HG03558 (cell line): ENCODE data around the gene TMSB4X.
"Not testable (repeated sequence)": the region's sequence is repeated elsewhere in the genome, so short reads cannot be mapped to it uniquely, and the experiment has no call there.

Source experiments
- ATAC-seq: cut with Tn5 transposase; IDR thresholded peaks from one replicate; pipeline ENCODE4 v1.9.1; 2021; ENCODE audit warnings: moderate number of reproducible peaks; ENCODE audit not compliant: unreplicated experiment; ENCODE audit errors: extremely low read depth

The TMSB4X gene

DNA sequence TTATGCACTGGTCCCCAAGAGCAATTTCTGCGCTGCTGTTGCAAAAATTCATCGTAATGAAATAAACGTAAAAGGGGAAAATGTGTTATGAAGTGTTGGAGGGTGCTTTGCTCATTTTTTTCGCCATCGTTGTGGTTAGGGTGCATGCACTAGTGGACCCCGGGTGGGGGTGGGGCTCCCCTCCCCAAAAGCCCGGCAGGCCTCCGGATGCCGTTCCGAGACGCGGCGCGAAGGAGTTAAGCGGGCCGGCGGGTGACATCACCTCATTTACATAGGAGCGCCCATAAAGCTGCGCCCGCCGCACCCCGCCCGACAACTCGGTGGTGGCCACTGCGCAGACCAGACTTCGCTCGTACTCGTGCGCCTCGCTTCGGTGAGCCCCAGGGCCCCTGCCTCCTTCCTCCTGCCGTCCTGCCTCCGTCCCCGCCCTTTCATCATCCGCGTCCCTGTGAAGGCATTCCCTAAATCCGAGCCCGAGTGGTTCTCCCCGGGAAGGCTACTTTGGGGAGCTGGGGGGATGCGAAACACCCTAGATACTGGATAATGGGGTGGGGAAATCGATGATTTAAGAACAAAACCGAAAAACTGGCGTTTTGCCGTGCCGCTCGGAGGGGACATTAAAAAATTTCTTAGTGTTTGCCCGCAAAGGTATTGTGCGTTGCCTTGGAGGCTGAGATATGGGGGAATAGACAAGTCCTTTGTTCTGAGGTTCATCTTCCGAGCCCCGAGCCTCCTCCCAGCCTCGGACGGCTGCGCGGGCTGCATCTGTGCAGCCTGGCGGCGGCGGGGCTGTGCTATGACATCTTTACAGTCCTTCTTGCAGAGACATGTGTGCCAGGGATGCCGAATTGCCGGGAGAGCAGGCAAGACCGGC, at the start of gene TMSB4X:
Gene TMSB4X (plus strand): TSS at position 315 of the 874 bp plus-strand sequence.
- ATAC-seq: no peak

DNA sequence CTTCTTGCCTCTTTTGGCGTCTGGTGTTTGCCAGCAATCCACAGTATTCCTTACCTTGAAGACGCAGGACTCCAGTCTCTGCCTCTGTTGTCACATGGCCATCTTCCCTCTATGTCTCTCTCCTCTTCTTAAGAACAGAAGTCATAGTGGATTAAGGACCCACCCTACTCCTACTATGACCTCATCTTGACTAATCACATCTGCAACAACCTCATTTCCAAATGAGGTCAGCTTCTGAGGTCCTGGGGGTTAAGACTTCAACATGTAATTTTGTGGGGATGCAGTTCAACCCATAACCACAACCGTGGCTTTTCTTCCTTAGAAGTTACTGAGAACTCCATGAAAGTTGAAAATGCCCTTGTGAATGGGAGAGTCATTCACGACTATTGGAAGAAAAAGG, 45.2 kb upstream of the TMSB4X start:
- ATAC-seq: no peak

DNA sequence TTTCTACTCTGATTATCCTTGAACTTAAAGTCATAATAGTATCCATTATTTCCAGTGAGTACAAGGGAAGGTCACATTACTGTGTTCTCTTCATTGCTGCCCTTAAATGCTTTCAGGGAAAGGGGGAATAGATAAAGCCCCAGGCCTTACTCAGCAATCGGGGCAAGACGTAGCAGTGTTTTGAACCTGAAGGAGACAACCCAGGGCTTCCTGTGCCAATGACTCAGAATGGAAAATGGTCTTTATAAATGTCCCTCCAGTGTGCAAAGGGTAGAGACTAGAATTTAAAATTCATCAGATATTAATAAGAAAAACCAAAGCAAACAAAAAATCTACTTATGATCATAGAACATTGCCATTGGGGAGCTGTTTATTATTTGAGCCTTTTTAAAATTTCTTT, 44.8 kb upstream of the TMSB4X start:
- no peak for ATAC-seq

DNA sequence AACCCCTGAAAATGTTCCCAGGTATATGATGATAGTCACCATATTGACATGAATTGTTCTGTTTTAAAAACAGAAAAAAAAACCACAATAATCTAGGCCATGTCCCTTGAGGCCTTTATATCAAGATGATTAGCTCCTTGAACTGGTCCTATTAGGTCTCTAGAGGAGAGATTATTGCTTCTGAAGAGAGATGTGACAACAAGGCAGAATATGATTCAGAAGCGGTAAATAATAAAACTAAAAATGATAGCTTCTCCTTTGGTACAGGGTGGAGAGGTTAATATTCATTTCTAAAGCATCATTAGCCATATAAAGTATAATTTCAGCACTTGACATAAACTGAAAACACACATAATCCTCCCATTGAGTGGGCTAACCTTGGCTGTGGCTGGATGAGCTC, 42.7 kb upstream of the TMSB4X start:
- ATAC-seq: no peak

DNA sequence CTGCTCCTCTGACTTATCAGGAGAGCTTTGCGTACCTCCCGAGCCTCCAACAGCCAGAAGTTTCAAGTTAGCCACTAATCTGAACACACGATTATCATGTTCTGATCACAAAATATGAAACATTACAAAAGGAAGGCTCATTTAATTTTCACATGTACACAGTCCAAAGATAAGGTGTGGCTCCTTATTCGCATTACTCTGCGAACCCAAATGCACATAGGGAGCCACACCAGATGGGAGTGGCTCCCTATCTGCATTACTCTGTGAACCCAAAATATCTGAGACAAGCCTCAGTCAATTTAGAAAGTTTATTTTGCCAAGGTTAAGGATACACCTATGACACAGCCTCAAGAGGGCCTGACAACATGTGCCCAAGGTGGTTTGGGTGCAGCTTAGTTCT, 40.1 kb upstream of the TMSB4X start:
- ATAC-seq: no peak

DNA sequence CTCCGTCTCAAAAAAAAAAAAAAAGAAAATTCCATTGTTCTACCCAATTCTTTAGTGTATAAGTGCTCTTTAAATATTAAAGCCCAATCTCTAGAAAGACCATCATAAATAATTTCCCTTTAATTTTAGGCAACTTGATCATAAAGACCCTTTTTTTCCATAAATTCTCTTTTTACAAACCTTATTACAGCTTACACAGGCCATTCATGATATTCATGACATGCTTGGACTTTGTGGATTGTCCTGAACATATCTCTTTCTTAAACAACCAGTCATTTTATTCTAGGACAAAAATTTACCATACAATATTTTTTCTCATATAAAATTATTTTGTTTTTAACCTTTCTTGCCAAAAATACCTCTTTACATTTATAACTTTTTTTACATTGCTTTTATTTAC, 38.0 kb upstream of the TMSB4X start:
- ATAC-seq: no peak

DNA sequence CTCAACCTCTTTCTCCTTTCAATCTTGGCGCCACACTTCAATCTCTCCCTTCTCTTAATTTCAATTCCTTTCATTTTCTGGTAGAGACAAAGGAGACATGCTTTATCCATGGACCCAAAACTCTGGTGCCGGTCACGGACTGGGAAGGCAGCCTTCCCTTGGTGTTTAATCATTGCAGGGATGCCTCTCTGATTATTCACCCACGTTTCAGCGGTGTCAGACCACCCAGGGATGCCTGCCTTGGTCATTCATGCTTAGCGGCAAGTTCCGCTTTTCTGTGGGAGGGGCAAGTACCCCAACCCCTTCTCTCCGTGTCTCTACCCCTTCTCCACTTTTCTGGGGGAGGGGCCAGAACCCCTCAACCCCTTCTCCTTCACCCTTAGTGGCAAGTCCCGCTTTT, 34.4 kb upstream of the TMSB4X start:
- ATAC-seq: not testable (repeated sequence)

DNA sequence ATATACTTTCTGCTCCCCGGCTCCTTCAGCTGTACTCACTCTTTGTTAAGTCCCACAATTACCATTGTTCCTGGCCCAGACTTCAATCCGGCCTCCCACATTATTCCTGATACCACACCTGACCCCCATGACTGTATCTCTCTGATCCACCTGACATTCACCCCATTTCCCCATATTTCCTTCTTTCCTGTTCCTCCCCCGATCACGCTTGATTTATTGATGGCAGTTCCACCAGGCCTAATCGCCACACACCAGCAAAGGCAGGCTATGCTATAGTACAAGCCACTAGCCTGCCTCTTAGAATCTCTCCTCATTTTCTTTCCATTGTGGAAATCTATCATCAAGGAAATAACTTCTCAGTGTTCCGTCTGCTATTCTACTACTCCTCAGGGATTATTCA, 31.3 kb upstream of the TMSB4X start:
- not testable (repeated sequence) for ATAC-seq

DNA sequence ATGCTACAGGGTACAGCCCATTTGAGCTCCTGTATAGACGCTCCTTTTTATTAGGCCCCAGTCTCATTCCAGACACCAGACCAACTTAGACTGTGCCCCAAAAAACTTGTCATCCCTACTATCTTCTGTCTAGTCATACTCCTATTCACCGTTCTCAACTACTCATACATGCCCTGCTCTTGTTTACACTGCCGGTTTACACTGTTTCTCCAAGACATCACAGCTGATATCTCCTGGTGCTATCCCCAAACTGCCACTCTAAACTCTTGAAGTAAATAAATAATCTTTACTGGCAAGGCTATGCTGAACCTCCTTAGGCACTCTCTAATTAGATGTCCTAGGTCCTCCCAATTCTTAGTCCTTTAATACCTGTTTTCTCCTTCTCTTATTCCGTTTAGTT, 30.5 kb upstream of the TMSB4X start:
- not testable (repeated sequence) for ATAC-seq

DNA sequence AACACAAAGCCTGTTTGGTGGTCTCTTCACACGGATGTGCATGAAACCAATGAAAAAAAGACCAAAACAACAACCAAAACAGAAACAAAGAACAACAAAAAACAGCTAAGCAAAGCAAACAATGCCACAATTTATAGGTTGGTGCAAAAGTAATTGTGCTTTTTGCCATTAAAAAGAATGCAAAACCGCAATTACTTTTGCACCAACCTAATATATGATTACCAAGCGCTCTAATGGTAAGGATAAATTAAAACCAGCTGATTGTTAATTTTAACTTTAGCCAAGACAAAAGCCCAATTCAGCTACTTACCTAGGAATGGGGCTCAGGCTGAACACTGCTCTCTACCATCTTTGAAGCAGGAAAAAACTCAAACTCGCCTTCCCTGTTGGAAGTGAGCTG, 29.4 kb upstream of the TMSB4X start:
- no peak for ATAC-seq

DNA sequence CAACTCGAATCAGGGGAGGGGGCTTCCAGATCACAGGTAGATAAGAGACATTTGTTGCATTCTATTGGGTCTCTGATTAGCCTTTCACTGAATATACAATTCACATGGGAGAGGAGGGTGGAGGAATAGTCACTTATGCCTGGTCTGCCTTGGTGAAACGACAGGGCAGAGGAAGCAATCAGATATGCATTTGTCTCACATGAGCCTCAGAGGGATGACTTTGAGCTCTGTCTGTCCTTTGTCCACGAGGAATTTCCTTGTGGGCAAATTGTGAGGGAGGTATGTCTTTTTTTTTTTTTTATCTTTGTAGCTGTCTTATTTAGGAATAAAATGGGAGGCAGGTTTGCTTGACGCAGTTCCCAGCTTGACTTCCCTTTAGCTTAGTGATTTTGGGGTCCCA, 28.5 kb upstream of the TMSB4X start:
- ATAC-seq: no peak

DNA sequence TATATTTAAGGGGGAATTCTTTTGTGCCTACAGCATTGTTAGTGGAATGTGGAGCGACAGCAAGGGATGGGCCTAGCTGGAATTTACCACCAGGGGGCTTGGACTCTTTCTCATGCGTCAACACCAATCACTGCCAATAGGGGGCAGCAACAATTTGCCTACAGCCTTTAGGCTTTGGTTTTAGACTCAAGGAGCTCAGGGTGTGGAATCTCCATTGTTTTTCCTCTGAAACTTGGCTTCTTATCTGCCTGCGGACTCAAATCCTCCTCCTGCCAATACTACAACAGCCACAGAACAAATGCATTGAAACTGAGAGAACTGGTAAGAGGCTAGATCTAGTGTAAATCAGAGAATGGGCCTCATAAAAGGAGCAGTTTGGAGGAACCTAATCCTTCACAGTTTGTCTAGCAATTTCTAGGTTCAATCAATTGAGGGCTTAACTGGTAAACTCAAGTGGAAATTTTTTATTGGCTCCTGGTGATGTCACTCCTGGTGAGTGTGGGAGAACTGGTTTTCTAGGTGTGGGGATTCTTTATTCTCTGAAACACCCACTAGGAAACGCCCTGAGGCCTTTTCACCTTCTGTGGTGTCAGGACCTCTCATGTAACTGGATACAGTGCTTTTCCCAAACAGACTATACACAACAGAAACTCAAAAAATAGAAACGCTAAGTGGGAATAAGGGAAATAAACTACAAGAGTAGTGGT, 27.9 kb upstream of the TMSB4X start:
- no peak for ATAC-seq

DNA sequence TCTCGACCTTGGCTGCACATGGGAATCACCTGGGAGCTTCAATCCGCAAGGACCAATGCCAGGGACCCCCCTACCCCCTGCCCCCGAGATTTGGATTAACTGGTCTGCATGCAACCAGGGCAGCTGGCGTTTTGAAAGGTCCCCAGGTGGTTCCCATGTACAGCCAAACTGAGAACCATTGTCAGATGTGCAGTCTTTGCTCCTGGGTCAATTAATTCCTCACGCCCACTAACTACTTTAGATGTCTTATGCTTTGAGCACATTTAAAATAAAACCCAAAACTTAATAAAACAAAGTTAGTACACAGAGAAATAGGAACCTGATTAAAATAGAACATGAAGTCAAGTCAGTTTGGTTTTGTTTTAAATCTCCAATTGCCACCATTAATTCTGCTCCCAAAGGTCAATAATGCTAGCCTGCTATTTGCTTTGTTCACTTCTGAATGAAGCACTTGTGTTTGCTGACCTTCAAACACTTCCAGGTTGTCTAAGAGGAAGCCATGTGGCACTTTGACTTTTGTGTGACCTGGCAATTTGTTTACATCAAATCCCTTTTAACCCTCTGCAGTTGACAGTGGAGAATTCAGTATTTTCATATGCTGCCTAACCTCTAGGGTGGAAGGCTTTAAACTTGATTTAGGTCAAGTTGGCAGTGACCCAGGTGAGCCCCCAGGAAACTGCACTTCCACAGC, 27.2 kb upstream of the TMSB4X start:
- ATAC-seq: no peak

DNA sequence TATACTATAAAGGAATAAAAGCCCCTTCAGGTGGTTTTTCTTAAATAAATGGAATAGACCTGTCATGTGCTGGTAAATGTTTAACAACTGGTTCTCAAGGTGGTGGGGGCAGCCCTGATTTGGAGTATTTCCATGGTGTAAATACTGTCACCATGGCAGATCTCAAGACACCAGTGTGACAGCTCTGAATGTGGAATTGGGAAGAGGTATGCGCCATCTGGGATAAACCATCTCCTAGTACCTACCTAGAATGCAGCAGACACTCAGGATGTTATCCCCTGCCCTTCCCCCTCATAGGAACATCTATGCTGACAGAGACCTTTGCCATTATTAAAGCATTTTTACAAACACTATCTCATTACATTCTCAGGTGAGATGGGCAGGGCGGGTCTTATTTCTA, 26.4 kb upstream of the TMSB4X start:
- ATAC-seq: no peak

DNA sequence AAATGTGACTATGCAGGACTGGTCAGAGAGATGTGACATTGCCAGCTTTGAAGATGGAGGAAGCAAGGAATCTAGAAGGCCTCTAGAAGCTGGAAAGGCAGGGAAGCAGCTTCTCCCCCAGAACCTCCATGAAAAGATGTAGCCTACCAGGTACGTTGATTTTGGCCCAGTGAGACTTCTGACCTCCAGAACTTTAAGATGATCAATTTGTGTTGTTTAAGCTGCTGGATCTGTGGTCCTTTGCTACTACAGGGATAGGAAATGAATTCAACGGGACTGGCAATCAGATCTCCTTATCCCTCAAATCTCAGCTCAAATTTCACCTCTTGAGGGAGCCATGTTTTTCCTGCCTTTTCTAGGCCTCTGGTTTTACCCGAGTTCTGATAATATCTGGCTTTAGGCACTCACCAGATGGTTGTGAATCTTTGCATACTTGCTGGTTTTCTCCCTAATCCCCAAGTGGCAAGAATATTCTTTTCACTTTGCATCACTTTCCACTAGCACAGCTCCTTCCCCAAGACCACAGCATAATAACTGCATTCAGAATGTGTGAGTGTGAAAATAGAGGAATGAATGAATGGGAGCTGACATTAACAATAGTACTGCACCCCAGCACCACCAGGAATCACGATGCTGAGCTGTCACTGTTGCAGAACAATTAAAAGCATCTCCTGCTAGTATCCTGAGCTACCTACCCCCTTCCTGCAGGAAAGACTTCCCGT, 25.5 kb upstream of the TMSB4X start:
- ATAC-seq: no peak

DNA sequence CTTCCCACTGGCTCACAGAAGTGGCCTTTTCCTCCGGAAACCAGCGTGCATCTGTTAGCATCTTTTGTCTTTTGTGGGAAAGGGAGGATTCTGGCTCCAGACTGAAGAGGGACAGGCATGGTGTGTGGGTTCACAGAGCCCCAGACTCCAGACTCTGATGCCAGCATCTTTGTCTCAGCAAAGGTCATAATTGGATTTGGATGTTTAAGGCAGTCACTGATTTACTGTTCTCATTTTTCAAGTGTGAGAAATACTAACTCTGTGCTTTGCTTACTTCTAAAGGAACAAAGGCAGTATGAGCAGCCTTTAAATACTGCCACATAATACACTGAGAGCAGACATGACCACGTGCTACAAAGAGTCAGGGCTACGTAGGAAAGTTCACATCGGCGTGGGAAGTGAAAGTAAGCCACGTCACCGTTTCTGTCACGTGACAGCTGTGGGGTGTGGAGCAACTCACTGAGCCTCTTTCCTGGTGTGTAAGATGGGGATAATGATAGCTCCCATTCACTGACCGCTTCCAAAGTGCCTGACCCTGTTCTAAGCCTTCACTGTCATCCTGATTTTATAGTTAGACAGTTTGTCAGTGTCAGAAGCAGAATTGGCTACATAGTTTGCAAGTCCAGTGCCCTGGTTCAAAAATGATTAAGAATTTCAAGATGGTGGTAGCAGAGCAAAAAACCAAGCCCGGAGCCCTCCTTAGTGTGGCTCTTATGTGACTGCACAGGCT, 24.8 kb upstream of the TMSB4X start:
- ATAC-seq: peak; percentile 45

DNA sequence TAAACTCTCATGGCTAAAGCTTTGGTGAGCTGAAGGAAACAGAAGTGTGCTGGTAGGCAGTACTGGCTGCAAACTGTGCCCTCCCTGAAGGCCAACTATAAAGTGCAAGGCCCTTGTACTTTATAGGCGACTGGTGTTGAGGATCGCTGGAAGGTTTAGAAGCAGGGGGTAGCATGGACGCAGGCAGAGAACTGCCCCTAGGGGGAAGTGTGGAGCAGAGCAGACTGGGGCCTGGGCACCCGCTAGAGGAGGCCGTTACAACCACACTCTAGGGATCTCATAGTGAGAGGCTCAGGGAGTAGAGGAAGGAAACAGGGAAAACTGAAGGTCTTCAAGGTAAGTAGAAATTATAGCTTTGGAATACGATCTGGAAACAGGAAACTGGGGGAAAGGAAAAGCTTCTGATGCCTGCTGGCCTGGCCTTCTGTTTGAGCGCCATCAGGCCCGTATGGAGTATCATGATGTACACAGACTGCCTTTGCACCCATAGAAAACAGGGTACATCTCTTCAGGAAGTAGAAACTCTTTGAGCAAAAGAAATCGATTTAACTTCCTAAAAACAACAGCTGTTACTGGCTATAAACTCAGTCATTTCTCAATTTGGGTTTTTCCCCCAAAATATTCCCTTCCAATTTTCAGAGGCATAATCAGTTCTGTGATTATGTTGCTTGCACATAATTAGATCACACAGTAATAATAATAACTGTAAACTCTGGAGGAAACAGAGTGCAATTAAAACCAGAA, 23.9 kb upstream of the TMSB4X start:
- no peak for ATAC-seq

DNA sequence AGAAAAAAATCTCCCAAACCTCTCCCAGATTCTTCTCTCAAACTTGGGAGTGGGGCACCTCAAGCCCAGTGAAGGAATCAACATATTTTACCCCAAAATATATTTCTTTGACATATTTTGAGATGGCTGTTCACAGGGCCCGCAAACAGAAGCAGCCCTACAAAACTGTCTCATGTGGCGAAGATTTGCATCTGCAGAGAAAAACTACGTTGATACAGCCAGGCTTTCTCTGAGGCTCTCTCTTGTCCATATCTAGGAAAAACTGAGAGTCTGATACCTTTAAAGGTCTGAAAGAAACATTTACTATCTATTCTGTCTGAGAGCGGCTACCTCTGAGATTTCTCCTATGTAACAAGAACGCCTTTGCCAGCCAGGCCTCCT, 23.3 kb upstream of the TMSB4X start:
- ATAC-seq: no peak

DNA sequence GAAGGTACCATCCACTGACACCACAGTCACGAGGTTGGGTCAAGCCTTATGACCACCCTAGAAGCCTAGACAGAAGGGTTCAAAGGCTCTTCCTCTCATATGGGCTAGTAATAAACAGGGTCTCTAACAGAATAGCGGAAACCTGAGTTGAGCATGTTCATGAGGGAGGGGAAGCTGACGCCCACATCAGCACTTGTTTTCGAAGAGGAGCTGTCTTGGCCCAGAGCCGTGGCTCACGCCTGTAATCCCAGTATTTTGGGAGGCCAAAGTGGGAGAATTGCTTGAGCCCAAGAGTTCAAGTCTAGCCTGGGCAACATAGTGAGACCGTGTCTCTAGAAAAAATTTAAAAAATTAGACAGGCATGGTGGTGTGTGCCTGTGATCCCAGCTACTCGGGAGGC, 21.5 kb upstream of the TMSB4X start:
- no peak for ATAC-seq
